Peyer's patch (tissue), 4 donors: ENCODE measurements around the gene ANKIB1. TPM values are rescaled to one million over a fixed set of nuclear protein-coding genes. Genes with fewer than 3 reads are reported as not detected.

ENCODE experiments used
- DNase-seq, 3 donors: peaks; one replicate each; pipeline ENCODE4 v3.0.0-alpha.2; 2017 to 2019
- H3K27ac ChIP-seq, 4 donors: fragments of 200-600 bp; sonication (generic); one replicate each; pipeline ENCODE4 v1.5.1; 2016 to 2019
- H3K27me3 ChIP-seq, 2 donors: fragments of 200-600 bp; sonication (generic); one replicate each; pipeline ENCODE4 v1.5.1; 2019
- H3K36me3 ChIP-seq, 3 donors: fragments of 200-600 bp; sonication (generic); one replicate each; pipeline ENCODE4 v1.5.1; 2016 to 2019
- H3K4me1 ChIP-seq, 4 donors: fragments of 200-600 bp; sonication (generic); one replicate each; pipeline ENCODE4 v1.5.1; 2016 to 2019
- H3K4me3 ChIP-seq, 4 donors: fragments of 200-600 bp; sonication (generic); 1 replicate in 3 of 4; 2 replicates in 1 of 4; pipeline ENCODE4 v1.5.1; 2016 to 2019; ENCODE audit warnings: mild to moderate bottlenecking in 1 of 4
- H3K9me3 ChIP-seq, 4 donors: fragments of 200-600 bp; sonication (generic); one replicate each; pipeline ENCODE4 v1.5.1; 2016 to 2019; ENCODE audit warnings: mild to moderate bottlenecking in 1 of 4
- POLR2A ChIP-seq, 2 donors: fragments of 450-650 bp; IDR thresholded peaks; one replicate each; pipeline ENCODE4 v1.5.1; 2017; ENCODE audit warnings: antibody characterized with exemption in 2 of 2, mild to moderate bottlenecking in 2 of 2, moderate library complexity in 2 of 2
- small RNA-seq, 2 donors: library from RNA; depleted of rRNA; stranded (forward); fragments of <200 nt; gene quantifications; one replicate each; pipeline ENCODE3, GENCODE V24; 2016
- total RNA-seq, 4 donors: library from RNA; depleted of rRNA; stranded (reverse); fragments of >200 nt; gene quantifications; one replicate each; pipeline ENCODE4 v1.1.0, GENCODE V29; 2016
- TF ChIP-seq, protein P1 (sequence below), 6 experiments: fragments of 450-650 bp in 4 of 6; fragments of 200-600 bp in 2 of 6; sonication (generic) in 1 of 6; IDR thresholded peaks; one replicate each; pipeline ENCODE4 v1.5.1; 2017 to 2019; ENCODE audit warnings: antibody characterized with exemption in 6 of 6, mild to moderate bottlenecking in 3 of 6, moderate library complexity in 1 of 6

Gene ANKIB1
- total RNA-seq, 4 donors from 2014 or later: 37.8 to 82.5 (median 47.1) TPM

DNA sequence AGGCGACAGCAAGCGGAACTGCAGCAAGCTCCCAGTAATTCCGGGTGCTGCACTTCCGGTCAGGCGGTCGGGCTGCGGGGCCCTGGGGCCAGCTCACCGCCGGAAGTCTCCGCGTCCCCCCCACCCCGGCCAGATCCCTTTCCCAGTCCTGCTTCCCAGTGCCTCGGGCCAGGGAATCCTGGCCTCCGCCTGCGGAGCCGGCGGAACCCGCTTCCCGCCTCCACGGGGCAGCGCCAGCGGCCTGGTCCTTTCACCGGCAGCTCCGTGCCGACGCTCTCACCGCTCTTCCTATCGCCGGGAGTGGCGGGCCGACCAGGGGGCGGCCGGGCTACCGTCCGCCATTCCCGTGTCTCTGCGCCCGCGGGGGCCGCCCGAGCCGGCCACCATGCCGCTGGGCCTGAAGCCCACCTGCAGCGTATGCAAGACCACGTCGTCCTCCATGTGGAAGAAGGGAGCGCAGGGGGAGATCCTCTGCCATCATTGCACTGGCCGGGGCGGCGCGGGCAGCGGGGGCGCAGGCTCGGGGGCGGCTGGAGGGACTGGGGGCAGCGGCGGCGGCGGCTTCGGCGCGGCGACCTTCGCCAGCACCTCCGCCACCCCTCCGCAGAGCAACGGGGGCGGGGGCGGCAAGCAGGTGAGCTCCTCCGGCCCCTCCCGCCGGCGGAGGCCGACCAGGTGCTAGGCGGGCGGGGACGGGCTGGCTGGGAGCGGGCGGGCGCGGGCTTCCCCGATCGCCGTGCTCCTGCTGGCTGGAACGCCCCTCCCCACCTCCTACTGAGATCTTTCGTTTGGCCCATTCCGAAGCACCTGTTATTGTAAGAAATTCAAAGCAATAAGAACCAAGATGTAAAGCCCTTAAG is 201.8 kb downstream of the ANKIB1 start, which contains the start of gene GATAD1:
GATAD1 (plus strand) TSS at position 138 of the 860 bp plus-strand sequence; CDS start at position 386, 248 bp downstream.
- H3K9me3 ChIP-seq: no peaks in the 10 kb centered on the region
- H3K4me1 ChIP-seq: peaks cover 0 to 5% (median 0%) of the 10 kb centered on the region in 4 donors
- TF ChIP-seq, protein P1, sequence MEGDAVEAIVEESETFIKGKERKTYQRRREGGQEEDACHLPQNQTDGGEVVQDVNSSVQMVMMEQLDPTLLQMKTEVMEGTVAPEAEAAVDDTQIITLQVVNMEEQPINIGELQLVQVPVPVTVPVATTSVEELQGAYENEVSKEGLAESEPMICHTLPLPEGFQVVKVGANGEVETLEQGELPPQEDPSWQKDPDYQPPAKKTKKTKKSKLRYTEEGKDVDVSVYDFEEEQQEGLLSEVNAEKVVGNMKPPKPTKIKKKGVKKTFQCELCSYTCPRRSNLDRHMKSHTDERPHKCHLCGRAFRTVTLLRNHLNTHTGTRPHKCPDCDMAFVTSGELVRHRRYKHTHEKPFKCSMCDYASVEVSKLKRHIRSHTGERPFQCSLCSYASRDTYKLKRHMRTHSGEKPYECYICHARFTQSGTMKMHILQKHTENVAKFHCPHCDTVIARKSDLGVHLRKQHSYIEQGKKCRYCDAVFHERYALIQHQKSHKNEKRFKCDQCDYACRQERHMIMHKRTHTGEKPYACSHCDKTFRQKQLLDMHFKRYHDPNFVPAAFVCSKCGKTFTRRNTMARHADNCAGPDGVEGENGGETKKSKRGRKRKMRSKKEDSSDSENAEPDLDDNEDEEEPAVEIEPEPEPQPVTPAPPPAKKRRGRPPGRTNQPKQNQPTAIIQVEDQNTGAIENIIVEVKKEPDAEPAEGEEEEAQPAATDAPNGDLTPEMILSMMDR (IDR thresholded peaks at IDR 0.05): peak in 4 of 6 experiments; percentile 95 to 98 (median 96)
- peak; percentile 47 to 74 for TF ChIP-seq POLR2A (IDR thresholded peaks at IDR 0.05)
- peak; percentile 80 to 94 (median 92) for DNase-seq
- peak within 1 kb of the TSS; percentile 93 to 100 (median 94) for H3K4me3 ChIP-seq
- peaks cover 0 to 21% (median 0%) of the 10 kb centered on the region in 3 donors for H3K36me3 ChIP-seq
- H3K27me3 ChIP-seq: no peaks in the 10 kb centered on the region
- peak within 1 kb of the TSS; percentile 96 to 98 (median 98) for H3K27ac ChIP-seq

DNA sequence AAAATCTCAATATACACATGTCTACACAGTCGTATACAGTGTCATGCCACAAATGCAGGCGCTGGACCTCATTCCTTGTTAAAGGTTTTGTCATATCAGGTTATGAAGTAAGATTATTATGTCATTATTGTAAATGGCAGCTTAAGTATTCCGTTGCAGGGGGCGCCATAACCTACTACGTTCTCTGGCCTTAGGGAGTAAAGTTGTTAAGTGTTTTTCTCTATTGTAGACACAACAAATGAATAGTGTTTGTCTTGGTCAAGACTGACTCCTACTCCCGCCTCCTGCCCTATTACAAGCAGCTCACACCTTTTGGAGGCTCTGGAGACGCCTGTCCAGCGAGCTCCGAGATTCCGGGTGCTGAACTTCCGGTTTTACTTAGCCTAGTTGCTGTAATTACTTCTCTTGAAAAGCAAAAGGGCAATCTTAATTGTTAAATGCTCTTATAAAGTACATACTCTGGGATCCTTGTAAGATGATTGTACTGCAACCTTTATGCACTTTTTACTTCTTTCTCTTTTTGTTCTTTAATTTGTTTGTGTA is 202.5 kb downstream of the ANKIB1 start:
- Histone ChIP-seq H3K9me3 (no peaks in the 10 kb centered on the region), H3K27me3 (no peaks in the 10 kb centered on the region), H3K27ac (peak overlapping the region; percentile 96 to 98 (median 98)), H3K4me3 (peak overlapping the region; percentile 93 to 100 (median 94)), H3K4me1 (peaks cover 0 to 5% (median 0%) of the 10 kb centered on the region in 4 donors), H3K36me3 (peaks cover 0 to 27% (median 0%) of the 10 kb centered on the region in 3 donors)
- peak; percentile 57 to 84 (median 70) for DNase-seq
- no peak for TF ChIP-seq POLR2A (IDR thresholded peaks at IDR 0.05)
- TF ChIP-seq, protein P1 (IDR thresholded peaks at IDR 0.05): peak in 5 of 6 experiments; percentile 22 to 56 (median 44)

Small RNA genes within 50 kb of the gene (small RNA-seq; reads per million reads assigned to genes)
- gene MIR1285-1 (0 reads per million in 2 donors), gene RF00019 (0 reads per million in 2 donors)

Other genes with a start within 250 kb of the ANKIB1 start
- 100 to 1,000 TPM in 2 of 4 donors, 10 to 100 TPM in 2; 11.6 to 137 (median 105) TPM for gene CYP51A1, start 111.5 kb upstream of the ANKIB1 start, total RNA-seq
- under 1 TPM in 1 of 4 donors, not detected in 3; 0.57 TPM for gene LRRD1, start 66.8 kb upstream of the ANKIB1 start, total RNA-seq
- 100 to 1,000 TPM in 3 of 4 donors, 10 to 100 TPM in 1; 65.7 to 229 (median 133) TPM for gene KRIT1, start 60 bp upstream of the ANKIB1 start, total RNA-seq
- 10 to 100 TPM; 31.3 to 85.0 (median 45.4) TPM for gene GATAD1, start 201.5 kb downstream of the ANKIB1 start, total RNA-seq
- not detected for gene ERVW-1, start 232.0 kb downstream of the ANKIB1 start, total RNA-seq